Measurements from ENCODE around the gene CYP8B1. TPM values are rescaled to one million over a fixed set of nuclear protein-coding genes. Genes with fewer than 3 reads are reported as not detected.

The CYP8B1 gene
- total and polyA plus RNA-seq, 2 donors (not counting 1 experiment from before 2014, with no cell fraction given), result not detected

GRCh38 chr3:42844412-42844713 lies 31.3 kb downstream of the CYP8B1 start:
- H4K20me1 ChIP-seq (ENCODE audit: control insufficient read depth, extremely low read depth, insufficient read depth, low read length), result no peaks in the 10 kb centered on the region
- no peaks in the 10 kb centered on the region for H3K9me3 ChIP-seq (ENCODE audit: control insufficient read depth, insufficient read depth, low read depth, low read length)
- no peaks in the 10 kb centered on the region for H3K36me3 ChIP-seq (ENCODE audit: control insufficient read depth, insufficient read depth, low read length)
- no peak overlapping the region for H2AFZ ChIP-seq (ENCODE audit: low read length)
- H3K27me3 ChIP-seq (ENCODE audit: control insufficient read depth, insufficient read depth, low read length), result peaks cover 6% of the 10 kb centered on the region
- H3K4me1 ChIP-seq (ENCODE audit: control insufficient read depth, extremely low read depth, insufficient read depth, low read length), result no peaks in the 10 kb centered on the region
- TF ChIP-seq, protein P1, sequence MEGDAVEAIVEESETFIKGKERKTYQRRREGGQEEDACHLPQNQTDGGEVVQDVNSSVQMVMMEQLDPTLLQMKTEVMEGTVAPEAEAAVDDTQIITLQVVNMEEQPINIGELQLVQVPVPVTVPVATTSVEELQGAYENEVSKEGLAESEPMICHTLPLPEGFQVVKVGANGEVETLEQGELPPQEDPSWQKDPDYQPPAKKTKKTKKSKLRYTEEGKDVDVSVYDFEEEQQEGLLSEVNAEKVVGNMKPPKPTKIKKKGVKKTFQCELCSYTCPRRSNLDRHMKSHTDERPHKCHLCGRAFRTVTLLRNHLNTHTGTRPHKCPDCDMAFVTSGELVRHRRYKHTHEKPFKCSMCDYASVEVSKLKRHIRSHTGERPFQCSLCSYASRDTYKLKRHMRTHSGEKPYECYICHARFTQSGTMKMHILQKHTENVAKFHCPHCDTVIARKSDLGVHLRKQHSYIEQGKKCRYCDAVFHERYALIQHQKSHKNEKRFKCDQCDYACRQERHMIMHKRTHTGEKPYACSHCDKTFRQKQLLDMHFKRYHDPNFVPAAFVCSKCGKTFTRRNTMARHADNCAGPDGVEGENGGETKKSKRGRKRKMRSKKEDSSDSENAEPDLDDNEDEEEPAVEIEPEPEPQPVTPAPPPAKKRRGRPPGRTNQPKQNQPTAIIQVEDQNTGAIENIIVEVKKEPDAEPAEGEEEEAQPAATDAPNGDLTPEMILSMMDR (conservative IDR thresholded peaks at IDR 0.05 in 1 of 2, IDR thresholded peaks at IDR 0.05 in 1 of 2; ENCODE audit: low read depth in 1 of 2, low read length in 2 of 2), result no peak
- TF ChIP-seq EZH2 (IDR thresholded peaks at IDR 0.05; ENCODE audit: low read length, missing control alignments), result no peak
- no peak overlapping the region for H3K4me2 ChIP-seq (ENCODE audit: extremely low read depth, insufficient read depth, low read length)
- DNase-seq (ENCODE audit: low read depth in 2 of 2), result no peak
- no peaks in the 10 kb centered on the region for H3K79me2 ChIP-seq (ENCODE audit: control insufficient read depth, insufficient read depth, low read length)
- H3K27ac ChIP-seq (ENCODE audit: insufficient read depth, low read length), result no peak overlapping the region
- no peak overlapping the region for H3K9ac ChIP-seq (ENCODE audit: insufficient read depth, low read length)
- no peak overlapping the region for H3K4me3 ChIP-seq (replicated peaks in 1 of 4; ENCODE audit: control extremely low read depth in 1 of 4, insufficient read depth in 1 of 4, low read depth in 3 of 4, low read length in 4 of 4)

GRCh38 chr3:42843713-42844411 lies 31.8 kb downstream of the CYP8B1 start:
- no peak for DNase-seq (ENCODE audit: low read depth in 2 of 2)
- H3K4me2 ChIP-seq (ENCODE audit: extremely low read depth, insufficient read depth, low read length), result no peak overlapping the region
- H3K9me3 ChIP-seq (ENCODE audit: control insufficient read depth, insufficient read depth, low read depth, low read length), result no peaks in the 10 kb centered on the region
- H3K79me2 ChIP-seq (ENCODE audit: control insufficient read depth, insufficient read depth, low read length), result no peaks in the 10 kb centered on the region
- no peaks in the 10 kb centered on the region for H4K20me1 ChIP-seq (ENCODE audit: control insufficient read depth, extremely low read depth, insufficient read depth, low read length)
- H3K27ac ChIP-seq (ENCODE audit: insufficient read depth, low read length), result no peak overlapping the region
- H3K4me3 ChIP-seq (replicated peaks in 1 of 4; ENCODE audit: control extremely low read depth in 1 of 4, insufficient read depth in 1 of 4, low read depth in 3 of 4, low read length in 4 of 4), result no peak overlapping the region
- peaks cover 6% of the 10 kb centered on the region for H3K27me3 ChIP-seq (ENCODE audit: control insufficient read depth, insufficient read depth, low read length)
- H3K4me1 ChIP-seq (ENCODE audit: control insufficient read depth, extremely low read depth, insufficient read depth, low read length), result no peaks in the 10 kb centered on the region
- no peaks in the 10 kb centered on the region for H3K36me3 ChIP-seq (ENCODE audit: control insufficient read depth, insufficient read depth, low read length)
- no peak overlapping the region for H3K9ac ChIP-seq (ENCODE audit: insufficient read depth, low read length)
- no peak overlapping the region for H2AFZ ChIP-seq (ENCODE audit: low read length)
- TF ChIP-seq, protein P1 (conservative IDR thresholded peaks at IDR 0.05 in 1 of 2, IDR thresholded peaks at IDR 0.05 in 1 of 2; ENCODE audit: low read depth in 1 of 2, low read length in 2 of 2), result no peak
- TF ChIP-seq EZH2 (IDR thresholded peaks at IDR 0.05; ENCODE audit: low read length, missing control alignments), result no peak

DNA sequence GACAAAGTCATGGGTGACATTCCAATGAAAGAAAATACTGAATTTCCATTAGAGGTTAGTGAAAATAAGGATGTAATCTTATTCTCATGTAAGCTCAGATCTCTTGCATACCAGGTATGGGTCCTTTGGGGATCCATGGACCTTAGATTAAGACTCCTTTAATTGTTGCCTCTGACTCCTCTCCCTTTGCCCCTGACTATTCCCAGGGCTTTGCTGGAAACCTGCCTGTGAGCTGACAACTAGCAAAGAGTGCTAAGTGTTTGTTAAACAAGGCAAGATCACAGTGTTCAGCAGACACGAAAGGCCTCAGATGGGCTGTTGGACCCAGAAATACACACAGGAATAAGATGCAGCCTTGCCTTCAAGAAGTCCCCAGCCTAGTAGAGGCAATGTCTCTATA lies 34.3 kb downstream of the CYP8B1 start:
- Histone ChIP-seq H3K27ac (ENCODE audit: insufficient read depth, low read length) (no peak overlapping the region), H3K9ac (ENCODE audit: insufficient read depth, low read length) (no peak overlapping the region), H3K36me3 (ENCODE audit: control insufficient read depth, insufficient read depth, low read length) (no peaks in the 10 kb centered on the region), H3K4me3 (replicated peaks in 1 of 4; ENCODE audit: control extremely low read depth in 1 of 4, insufficient read depth in 1 of 4, low read depth in 3 of 4, low read length in 4 of 4) (no peak overlapping the region), H3K79me2 (ENCODE audit: control insufficient read depth, insufficient read depth, low read length) (no peaks in the 10 kb centered on the region), H3K9me3 (ENCODE audit: control insufficient read depth, insufficient read depth, low read depth, low read length) (no peaks in the 10 kb centered on the region), H2AFZ (ENCODE audit: low read length) (no peak overlapping the region), H3K4me1 (ENCODE audit: control insufficient read depth, extremely low read depth, insufficient read depth, low read length) (no peaks in the 10 kb centered on the region), H3K4me2 (ENCODE audit: extremely low read depth, insufficient read depth, low read length) (no peak overlapping the region), H3K27me3 (ENCODE audit: control insufficient read depth, insufficient read depth, low read length) (peaks cover 5% of the 10 kb centered on the region), H4K20me1 (ENCODE audit: control insufficient read depth, extremely low read depth, insufficient read depth, low read length) (no peaks in the 10 kb centered on the region)
- TF ChIP-seq, protein P1 (conservative IDR thresholded peaks at IDR 0.05 in 1 of 2, IDR thresholded peaks at IDR 0.05 in 1 of 2; ENCODE audit: low read depth in 1 of 2, low read length in 2 of 2), result no peak
- TF ChIP-seq EZH2 (IDR thresholded peaks at IDR 0.05; ENCODE audit: low read length, missing control alignments), result no peak
- DNase-seq (ENCODE audit: low read depth in 2 of 2), result no peak

Data from fibroblast of lung (primary cell).